Renal cortex interstitium (tissue), 15 donors: ENCODE measurements around the gene IRX2. TPM values are rescaled to one million over a fixed set of nuclear protein-coding genes. Genes with fewer than 3 reads are reported as not detected.

Experiments
- DNase-seq, 11 donors: peaks; one replicate each; pipeline ENCODE4 v3.0.0-alpha.2; 2013; ENCODE audit warnings: low read depth in 9 of 11, low spot score in 4 of 11; ENCODE audit errors: extremely low read depth in 1 of 11
- long read RNA-seq, 16 experiments: transcript quantifications; one replicate each; lab custom pipeline, GENCODE V29; 2026
- polyA plus RNA-seq, 3 donors: library from polyadenylated mRNA; unstranded; fragments of 120-200 nt; gene quantifications; one replicate each; pipeline ENCODE4 v1.2.1, GENCODE V29; 2013; ENCODE audit not compliant: insufficient read length in 3 of 3

Gene IRX2
- polyA plus RNA-seq: 10 to 100 TPM; 19.8 to 29.6 (median 27.0) TPM
- long read RNA-seq, donor 1, partial matches to known transcripts: 0 of 6 reads
- long read RNA-seq, donor 1, other reads (novel, unspliced or antisense): 0 of 6 reads
- long read RNA-seq, donor 2, transcript IRX2-201 (4 exons, 2,456 nt): major isoform, 6 of 9 reads
- long read RNA-seq, donor 2, partial matches to known transcripts: 0 of 9 reads
- long read RNA-seq, donor 2, other reads (novel, unspliced or antisense): 0 of 9 reads
- long read RNA-seq, donor 3, transcript IRX2-201 (4 exons, 2,456 nt): major isoform, 9 of 12 reads
- long read RNA-seq, donor 3, partial matches to known transcripts: 0 of 12 reads
- long read RNA-seq, donor 3, other reads (novel, unspliced or antisense): 0 of 12 reads
- long read RNA-seq, donor 4, partial matches to known transcripts: 0 of 5 reads
- long read RNA-seq, donor 4, other reads (novel, unspliced or antisense): 0 of 5 reads
- long read RNA-seq, donor 5: 0 reads
- long read RNA-seq, donor 6, partial matches to known transcripts: 0 of 5 reads
- long read RNA-seq, donor 6, other reads (novel, unspliced or antisense): 0 of 5 reads
- long read RNA-seq, donor 7, transcript IRX2-201 (4 exons, 2,456 nt): major isoform, 7 of 9 reads
- long read RNA-seq, donor 7, partial matches to known transcripts: 0 of 9 reads
- long read RNA-seq, donor 7, other reads (novel, unspliced or antisense): 0 of 9 reads
- long read RNA-seq, donor 8: 0 reads
- long read RNA-seq, donor 9, transcript IRX2-202 (5 exons, 2,630 nt): major isoform, 5 of 7 reads
- long read RNA-seq, donor 9, partial matches to known transcripts: 0 of 7 reads
- long read RNA-seq, donor 9, other reads (novel, unspliced or antisense): 0 of 7 reads
- long read RNA-seq, donor 10, partial matches to known transcripts: 0 of 3 reads
- long read RNA-seq, donor 10, other reads (novel, unspliced or antisense): 0 of 3 reads
- long read RNA-seq, donor 11, partial matches to known transcripts: 0 of 4 reads
- long read RNA-seq, donor 11, other reads (novel, unspliced or antisense): 0 of 4 reads
- long read RNA-seq, donor 12, partial matches to known transcripts: 0 of 6 reads
- long read RNA-seq, donor 12, other reads (novel, unspliced or antisense): 0 of 6 reads
- long read RNA-seq, donor 13: 0 reads
- long read RNA-seq, donor 14, partial matches to known transcripts: 5 of 8 reads
- long read RNA-seq, donor 14, other reads (novel, unspliced or antisense): 0 of 8 reads
- long read RNA-seq, donor 15, partial matches to known transcripts: 0 of 2 reads
- long read RNA-seq, donor 15, other reads (novel, unspliced or antisense): 0 of 2 reads
- long read RNA-seq, donor 16, transcript IRX2-201 (4 exons, 2,456 nt): major isoform, 5 of 46 reads
- long read RNA-seq, donor 16, partial matches to known transcripts: 37 of 46 reads
- long read RNA-seq, donor 16, other reads (novel, unspliced or antisense): 0 of 46 reads

- peak in 9 of 11 donors; percentile 63 to 82 (median 73) for DNase-seq
Measured at GRCh38 chr5:2751592-2752021, at the start of gene IRX2. Gene IRX2 (minus strand): TSS chr5:2751677. CDS start chr5:2751413, 264 bp downstream.

- DNase-seq: no peak
Measured at GRCh38 chr5:2800035-2800434, 48.6 kb upstream of the IRX2 start.

GRCh38 chr5:2797981-2798380 lies 46.5 kb upstream of the IRX2 start:
- no peak for DNase-seq

GRCh38 chr5:2797160-2797559 lies 45.7 kb upstream of the IRX2 start:
- DNase-seq: no peak

- no peak for DNase-seq
Measured at GRCh38 chr5:2783223-2783622, 31.7 kb upstream of the IRX2 start.

DNA sequence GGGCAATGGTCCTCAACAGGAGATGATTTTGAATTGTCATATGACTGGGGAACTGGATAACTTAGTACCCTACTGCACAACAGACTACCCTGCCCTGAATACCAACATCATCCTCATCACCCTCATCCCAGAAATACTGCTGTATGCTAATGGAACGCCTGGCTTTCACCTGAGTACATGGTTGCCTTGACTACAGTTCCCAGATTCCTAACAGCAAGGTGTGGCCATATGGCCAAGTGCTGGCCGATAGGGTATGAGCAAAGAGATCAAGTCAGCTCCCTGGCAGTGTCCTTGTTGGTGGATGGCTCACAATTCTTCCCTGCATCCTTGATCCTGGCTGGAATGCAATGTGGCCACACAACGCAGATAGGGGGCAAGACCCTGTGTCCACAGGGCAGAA lies 31.2 kb upstream of the IRX2 start:
- DNase-seq: no peak

DNA sequence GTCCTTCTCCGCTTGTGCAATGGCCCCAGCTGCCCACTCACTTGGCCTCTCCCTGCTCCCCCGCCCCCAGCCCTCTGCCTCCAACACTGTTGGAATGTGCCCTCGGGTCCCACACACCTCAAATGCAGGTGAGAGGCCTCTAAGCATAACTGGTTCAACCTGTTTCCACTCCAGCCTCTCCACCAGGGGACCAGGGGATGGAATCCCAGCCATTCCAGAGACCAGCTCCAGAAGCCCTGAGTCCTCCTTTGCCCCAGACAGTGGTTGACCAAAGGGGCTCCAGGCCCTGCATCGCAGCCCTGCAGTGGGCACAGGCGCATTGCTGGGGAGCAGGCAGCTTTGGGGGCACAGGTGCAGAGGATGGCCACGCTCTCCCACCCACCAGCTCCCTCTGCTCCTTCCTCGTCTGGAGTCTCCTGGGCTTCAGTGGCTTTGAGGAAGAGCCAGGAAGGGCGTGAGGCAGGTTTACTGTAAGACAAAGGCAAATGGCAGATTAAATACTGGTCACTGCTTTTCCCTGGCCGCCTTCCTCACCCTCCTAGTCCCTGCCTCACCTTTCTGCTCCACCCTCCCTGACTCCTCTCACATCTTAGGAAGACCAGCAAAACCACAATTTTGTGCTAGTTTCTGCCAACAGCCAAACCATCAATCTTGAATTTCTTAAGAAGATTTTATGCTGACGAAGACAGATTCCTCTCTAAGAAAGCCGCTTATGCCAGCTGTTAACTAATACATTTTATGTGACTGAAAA lies 29.1 kb upstream of the IRX2 start:
- DNase-seq: peak in 6 of 11 donors; percentile 13 to 65 (median 39)

DNA sequence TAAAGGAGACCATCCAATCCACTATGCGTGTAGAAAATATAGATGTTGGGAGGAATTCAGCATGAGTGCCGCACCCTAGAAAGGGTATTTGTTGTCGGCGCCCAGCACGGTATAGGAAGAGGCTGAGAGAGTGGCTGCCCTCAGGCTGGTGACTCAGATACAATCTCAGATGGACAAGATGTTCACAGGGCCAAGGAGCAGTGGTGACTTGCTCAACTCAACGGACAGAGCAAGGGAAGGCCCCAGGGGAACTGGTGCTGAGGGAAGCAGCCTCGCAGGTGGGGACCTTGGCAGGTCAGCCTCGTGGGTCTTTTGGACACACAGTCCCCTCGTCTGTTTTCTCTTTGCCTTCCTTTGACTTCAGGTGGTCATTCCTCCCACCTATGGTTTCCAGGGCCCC lies 28.0 kb upstream of the IRX2 start:
- DNase-seq: no peak

DNA sequence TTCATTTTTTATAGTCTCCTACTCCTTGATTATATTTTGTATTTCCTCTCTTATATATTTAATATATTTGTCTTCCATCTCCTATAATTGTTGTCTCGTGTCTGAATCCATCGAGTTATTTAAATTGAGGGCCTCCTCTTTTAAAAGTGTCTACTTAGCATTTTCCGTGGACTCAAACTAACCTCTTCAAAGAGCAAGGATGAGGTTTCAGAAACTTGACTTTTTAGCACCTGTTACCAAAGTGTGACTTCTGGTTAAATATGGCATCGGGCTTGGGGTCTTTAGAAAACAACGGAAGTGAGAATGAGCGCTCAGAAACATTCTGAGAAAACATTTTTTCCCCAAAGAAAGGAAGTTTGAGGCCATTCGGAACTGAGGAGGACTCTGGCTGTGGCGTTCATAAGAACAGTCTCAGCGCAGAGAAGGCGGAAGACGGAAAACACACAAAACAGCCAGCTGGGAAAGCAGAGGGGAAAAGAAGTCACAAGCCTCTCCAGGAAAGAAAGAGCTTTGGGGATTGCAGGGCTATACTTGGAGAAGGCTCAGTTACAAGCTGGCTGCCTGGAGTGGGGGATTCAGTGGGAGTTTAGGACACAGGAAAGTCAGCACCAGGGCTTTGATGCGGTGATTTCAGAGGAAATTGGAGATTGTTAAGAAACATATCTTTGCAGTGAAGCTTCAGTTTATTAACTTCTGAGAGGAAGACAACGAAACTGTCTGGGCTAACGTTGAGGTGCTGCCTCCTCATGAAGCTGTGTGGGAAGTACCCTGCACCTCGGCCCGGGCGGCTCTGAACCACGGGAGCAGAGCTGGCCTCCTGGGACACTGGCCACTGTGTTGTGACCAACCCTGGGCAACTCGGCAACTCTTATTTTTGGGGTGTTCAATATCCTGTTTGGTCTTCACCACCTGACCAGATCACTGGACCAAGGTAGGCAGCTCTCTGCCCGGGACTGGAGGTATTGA lies 25.1 kb upstream of the IRX2 start:
- DNase-seq: no peak

DNA sequence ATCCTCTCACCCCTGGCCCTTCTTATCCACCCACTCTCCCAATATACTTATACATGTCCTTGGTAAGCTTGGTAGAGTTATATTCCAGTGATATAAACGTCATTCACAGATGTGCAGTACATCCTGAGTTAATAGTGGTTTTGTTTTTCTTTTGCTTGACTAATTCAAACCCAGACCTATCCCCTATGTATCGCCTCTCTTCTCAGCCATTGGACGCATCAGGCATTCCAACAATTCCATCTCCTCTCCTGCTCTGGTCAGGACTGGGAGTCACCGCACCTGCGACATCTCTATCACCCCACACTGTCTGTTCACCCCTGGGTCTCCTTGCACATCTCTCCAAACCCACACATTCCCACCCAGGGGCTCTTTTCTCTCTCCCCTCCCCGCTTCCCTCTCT lies 21.9 kb upstream of the IRX2 start:
- DNase-seq: no peak

DNA sequence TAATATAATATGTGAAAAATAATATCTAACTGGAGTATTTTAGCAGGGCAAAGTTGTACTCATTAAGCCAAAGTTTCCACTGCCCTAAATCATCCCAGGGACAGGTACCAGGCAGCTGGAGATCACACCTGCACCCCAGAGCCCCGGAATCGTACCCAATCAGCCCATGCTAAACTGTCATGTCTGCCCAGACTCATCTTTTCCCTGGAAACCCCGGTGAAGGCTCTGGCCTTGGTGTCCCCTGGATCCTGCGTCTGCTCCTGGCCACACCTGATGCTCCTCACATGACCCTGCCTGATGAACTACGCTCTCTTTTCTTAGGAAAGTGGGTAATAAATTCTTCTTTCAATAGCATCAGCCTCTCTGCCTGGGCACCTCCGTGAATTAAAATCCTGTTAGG lies 15.6 kb upstream of the IRX2 start:
- no peak for DNase-seq

DNA sequence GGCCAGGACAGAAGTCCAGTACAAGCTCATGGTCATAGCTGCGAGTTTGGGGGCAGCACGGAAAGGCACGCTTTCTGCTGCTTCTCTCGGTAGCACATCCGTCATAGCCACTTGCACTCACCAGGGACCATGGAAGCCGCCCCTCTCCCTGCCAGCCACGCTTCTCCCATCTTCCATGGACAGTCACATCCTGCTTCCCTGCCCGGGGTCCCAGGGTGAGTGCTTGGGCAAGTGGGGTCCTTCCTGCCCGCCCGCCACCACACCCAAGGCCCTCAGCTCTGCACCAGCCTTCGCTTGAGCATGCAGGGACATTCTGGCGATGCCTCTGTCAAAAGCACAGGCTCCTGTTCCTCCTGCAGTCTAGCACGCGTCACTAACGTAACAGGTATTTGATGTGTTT lies 13.1 kb upstream of the IRX2 start:
- no peak for DNase-seq

- no peak for DNase-seq
Measured at GRCh38 chr5:2763533-2763794, 12.0 kb upstream of the IRX2 start.

GRCh38 chr5:2762744-2763532 lies 11.5 kb upstream of the IRX2 start:
- no peak for DNase-seq

DNA sequence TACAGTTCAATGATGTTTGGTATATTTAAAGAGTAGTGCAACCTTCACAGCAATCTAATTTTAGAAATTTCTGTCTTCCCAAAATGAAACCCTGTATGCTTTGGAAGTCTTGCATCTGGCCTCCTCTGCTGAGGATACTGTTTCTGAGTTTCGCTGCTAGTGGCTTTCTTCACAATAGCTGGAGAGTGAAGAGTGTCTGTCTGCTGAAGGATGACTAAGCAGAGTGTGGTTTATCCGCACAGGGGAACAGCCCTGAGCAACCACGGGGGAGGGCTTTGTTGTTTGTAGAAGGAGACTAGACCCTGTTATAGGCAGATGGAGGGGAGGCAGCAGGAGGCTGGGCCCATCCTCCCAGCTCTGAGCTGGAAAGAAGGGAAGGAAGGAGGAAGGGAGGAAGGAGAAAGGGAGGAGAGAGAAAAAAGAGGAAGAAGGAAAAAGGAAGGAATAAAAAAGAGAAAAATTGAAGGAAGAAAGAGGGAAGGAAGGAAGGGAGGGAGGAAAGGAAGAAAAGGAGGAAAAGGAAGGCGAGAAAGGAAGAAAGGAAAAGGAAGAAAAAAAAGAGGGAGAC lies 10.5 kb upstream of the IRX2 start:
- DNase-seq: no peak

- DNase-seq: no peak
Measured at GRCh38 chr5:2759696-2760461, 8.4 kb upstream of the IRX2 start.
